HL-60 (cell line): ENCODE results near the gene CD44.

Source experiments
- DNase-seq, 2 experiments: peaks; one replicate each; pipeline ENCODE4 v3.0.0-alpha.2; 2010 to 2020; ENCODE audit warnings: low read depth in 1 of 2, low spot score in 1 of 2
- H3K27ac ChIP-seq: fragments of 250-450 bp; sonication (Bioruptor Pico); replicated peaks from 2 replicates; pipeline ENCODE4 v1.5.1; 2020; ENCODE audit warnings: mild to moderate bottlenecking, moderate library complexity
- H3K27me3 ChIP-seq: fragments of 250-450 bp; sonication (Bioruptor Pico); 2 replicates; pipeline ENCODE4 v1.5.1; 2021; ENCODE audit warnings: mild to moderate bottlenecking, moderate library complexity; ENCODE audit not compliant: insufficient read depth, poor library complexity, severe bottlenecking
- H3K4me3 ChIP-seq: replicated peaks from 2 replicates; pipeline ENCODE4 v1.5.1; 2011; ENCODE audit warnings: mild to moderate bottlenecking, control low read depth, low read length; ENCODE audit not compliant: insufficient read depth
- GABPA ChIP-seq: IDR thresholded peaks from 2 replicates; pipeline ENCODE4 v1.6.1; 2012; ENCODE audit warnings: low read depth
- POLR2AphosphoS5 ChIP-seq: IDR thresholded peaks from 2 replicates; pipeline ENCODE4 v1.6.1; 2012; ENCODE audit warnings: low read depth
- SPI1 ChIP-seq: IDR thresholded peaks from 2 replicates; pipeline ENCODE4 v1.6.1; 2012; ENCODE audit warnings: low read depth, mild to moderate bottlenecking, borderline replicate concordance
- TF ChIP-seq, protein P1 (sequence below): IDR thresholded peaks from 2 replicates; pipeline ENCODE4 v1.6.1; 2012; ENCODE audit warnings: low read depth; ENCODE audit not compliant: insufficient replicate concordance
- TF ChIP-seq, protein P2 (sequence below): IDR thresholded peaks from one replicate; pipeline ENCODE4 v1.5.1; 2011; ENCODE audit warnings: low read length, control low read depth, inconsistent platforms; ENCODE audit not compliant: insufficient read depth

The CD44 gene

DNA sequence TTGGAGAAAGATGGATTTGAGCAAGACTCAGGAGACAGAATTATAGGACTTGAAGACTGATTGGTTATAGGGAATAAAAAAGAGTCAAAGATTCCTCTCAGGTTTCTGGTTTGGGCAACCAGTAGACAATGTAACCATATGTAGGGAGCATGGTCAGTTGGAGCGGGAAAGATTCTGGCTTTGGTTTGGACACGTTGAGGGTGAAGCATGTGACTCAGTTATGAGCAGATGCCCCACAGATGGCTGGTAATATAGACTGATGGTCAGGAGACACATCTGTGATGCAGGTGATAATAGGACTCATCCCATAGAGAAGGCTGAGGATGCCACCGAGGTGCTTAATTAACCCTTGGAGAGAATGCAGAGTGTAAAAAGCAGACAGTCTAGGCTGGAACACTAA, 132.1 kb downstream of the CD44 start:
- H3K27ac ChIP-seq = no peak overlapping the region
- H3K4me3 ChIP-seq = no peak overlapping the region
- no peak for TF ChIP-seq SPI1
- TF ChIP-seq GABPA = no peak
- TF ChIP-seq, protein P1, sequence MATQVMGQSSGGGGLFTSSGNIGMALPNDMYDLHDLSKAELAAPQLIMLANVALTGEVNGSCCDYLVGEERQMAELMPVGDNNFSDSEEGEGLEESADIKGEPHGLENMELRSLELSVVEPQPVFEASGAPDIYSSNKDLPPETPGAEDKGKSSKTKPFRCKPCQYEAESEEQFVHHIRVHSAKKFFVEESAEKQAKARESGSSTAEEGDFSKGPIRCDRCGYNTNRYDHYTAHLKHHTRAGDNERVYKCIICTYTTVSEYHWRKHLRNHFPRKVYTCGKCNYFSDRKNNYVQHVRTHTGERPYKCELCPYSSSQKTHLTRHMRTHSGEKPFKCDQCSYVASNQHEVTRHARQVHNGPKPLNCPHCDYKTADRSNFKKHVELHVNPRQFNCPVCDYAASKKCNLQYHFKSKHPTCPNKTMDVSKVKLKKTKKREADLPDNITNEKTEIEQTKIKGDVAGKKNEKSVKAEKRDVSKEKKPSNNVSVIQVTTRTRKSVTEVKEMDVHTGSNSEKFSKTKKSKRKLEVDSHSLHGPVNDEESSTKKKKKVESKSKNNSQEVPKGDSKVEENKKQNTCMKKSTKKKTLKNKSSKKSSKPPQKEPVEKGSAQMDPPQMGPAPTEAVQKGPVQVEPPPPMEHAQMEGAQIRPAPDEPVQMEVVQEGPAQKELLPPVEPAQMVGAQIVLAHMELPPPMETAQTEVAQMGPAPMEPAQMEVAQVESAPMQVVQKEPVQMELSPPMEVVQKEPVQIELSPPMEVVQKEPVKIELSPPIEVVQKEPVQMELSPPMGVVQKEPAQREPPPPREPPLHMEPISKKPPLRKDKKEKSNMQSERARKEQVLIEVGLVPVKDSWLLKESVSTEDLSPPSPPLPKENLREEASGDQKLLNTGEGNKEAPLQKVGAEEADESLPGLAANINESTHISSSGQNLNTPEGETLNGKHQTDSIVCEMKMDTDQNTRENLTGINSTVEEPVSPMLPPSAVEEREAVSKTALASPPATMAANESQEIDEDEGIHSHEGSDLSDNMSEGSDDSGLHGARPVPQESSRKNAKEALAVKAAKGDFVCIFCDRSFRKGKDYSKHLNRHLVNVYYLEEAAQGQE = no peak
- TF ChIP-seq, protein P2, sequence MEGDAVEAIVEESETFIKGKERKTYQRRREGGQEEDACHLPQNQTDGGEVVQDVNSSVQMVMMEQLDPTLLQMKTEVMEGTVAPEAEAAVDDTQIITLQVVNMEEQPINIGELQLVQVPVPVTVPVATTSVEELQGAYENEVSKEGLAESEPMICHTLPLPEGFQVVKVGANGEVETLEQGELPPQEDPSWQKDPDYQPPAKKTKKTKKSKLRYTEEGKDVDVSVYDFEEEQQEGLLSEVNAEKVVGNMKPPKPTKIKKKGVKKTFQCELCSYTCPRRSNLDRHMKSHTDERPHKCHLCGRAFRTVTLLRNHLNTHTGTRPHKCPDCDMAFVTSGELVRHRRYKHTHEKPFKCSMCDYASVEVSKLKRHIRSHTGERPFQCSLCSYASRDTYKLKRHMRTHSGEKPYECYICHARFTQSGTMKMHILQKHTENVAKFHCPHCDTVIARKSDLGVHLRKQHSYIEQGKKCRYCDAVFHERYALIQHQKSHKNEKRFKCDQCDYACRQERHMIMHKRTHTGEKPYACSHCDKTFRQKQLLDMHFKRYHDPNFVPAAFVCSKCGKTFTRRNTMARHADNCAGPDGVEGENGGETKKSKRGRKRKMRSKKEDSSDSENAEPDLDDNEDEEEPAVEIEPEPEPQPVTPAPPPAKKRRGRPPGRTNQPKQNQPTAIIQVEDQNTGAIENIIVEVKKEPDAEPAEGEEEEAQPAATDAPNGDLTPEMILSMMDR = no peak
- no peak for TF ChIP-seq POLR2AphosphoS5
- H3K27me3 ChIP-seq = no peaks in the 10 kb centered on the region
- DNase-seq = no peak

DNA sequence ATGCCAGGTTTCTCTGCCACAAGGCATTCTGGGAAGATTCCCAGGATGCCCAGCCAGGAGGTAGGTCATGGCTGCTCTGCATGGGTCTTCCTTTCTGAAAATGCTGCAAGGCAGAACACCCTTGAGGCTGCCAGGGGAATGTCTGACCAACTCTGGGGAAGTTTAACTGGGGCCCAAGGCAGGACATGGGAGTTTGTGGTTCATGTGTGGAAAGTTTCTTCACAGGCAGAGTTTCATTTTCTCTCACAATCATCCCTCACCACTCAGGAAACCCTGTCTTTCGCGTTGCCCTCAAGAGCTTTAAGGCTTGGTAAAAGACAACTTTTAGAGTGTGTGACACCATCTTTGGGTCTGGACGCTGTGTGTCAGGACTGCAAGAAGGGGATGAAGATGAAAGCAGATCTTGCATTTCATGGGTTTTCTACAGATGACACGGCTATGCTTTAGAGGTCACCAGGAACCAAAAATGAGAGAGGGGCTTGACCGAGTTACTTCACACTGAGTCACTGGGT, 133.5 kb downstream of the CD44 start:
- peak; percentile 34 to 70 for DNase-seq
- peak overlapping the region; percentile 25 for H3K27ac ChIP-seq

DNA sequence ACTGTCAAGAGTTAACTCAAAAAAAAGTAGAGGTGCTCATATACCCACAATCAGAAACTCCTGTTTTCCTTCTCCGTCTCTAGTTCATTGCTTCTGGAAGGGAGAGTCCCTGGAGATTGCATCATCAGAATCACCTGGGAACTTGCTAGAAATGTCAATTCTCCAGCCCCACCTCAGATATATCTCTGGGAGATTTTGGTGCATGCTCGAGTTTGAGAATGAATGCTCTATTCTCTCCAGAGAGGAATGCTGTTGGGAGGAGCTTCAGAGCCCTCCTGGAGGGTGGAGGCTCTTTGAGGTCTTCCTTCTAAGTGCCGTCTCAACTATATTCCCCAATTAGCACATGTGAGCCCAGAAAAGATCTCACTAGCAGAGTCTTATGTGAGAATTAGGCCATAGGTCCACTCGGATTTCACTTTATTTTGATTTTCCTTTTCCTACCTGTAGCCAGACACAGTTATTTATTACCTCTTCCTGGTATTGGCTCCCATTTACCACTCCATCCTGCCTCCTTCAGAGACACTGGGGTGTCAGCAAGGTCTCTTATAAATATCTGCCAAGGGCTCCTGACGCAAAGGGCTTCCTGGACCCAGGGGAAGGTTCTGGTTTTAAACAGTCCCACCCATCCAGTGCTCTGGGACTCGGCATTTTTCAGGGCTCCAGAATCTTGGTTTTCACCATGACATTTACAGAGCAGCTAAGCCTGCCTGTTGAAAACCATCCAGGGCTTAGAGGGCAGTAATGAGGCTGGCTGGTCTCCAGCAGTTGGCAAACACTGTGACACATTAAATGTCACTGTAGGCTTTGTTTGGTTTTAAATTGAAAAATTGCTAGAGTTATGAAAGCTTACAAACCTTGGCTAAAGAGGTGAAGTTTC, 136.2 kb downstream of the CD44 start:
- TF ChIP-seq POLR2AphosphoS5 (no peak), SPI1 (no peak), GABPA (no peak)
- TF ChIP-seq, protein P1 = no peak
- TF ChIP-seq, protein P2 = no peak

More for the DNA sequence above, 133.5 kb downstream of the CD44 start:
- no peak overlapping the region for H3K4me3 ChIP-seq
- no peak for TF ChIP-seq GABPA
- TF ChIP-seq, protein P2 = no peak
- TF ChIP-seq SPI1 = no peak
- TF ChIP-seq POLR2AphosphoS5 = peak; percentile 50; the same call in 1 of the 2 replicates
- TF ChIP-seq, protein P1 = no peak
- no peaks in the 10 kb centered on the region for H3K27me3 ChIP-seq

More for the DNA sequence above, 136.2 kb downstream of the CD44 start:
- no peak for DNase-seq
- Histone ChIP-seq H3K27me3 (no peaks in the 10 kb centered on the region), H3K4me3 (no peak overlapping the region), H3K27ac (no peak overlapping the region)
